ENCODE results near the gene CNDP1.

DNA sequence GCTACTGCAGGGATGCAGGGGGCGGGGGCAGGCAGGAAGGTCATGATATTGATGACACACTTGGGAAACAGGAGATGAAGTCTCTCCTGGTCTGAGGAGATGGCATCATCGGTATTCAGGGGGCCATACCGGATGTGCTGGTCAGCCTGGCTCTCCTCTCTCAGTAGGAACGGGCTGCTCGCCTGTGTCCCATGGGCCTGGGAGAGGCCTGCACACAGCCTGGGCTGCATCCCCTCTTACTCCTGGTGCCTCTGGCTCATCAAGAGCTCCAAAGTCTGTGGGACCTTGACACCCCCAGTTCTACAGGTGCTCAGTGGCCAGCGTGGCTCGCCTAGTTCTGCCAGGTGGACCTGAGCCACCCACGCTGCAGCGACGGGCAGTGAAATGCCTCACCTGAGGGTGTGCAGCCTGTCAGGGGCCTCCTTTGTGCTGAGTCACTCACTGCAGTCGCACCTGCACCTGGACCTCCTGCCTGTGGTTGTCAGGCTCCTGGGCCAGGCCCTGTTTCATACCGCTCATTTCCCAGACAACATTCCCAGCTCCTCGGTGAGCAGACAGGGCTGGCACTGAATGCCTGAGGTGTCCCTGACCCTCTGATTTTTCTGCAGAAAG lies 18.6 kb upstream of the CNDP1 start:
- TF ChIP-seq, protein P1, sequence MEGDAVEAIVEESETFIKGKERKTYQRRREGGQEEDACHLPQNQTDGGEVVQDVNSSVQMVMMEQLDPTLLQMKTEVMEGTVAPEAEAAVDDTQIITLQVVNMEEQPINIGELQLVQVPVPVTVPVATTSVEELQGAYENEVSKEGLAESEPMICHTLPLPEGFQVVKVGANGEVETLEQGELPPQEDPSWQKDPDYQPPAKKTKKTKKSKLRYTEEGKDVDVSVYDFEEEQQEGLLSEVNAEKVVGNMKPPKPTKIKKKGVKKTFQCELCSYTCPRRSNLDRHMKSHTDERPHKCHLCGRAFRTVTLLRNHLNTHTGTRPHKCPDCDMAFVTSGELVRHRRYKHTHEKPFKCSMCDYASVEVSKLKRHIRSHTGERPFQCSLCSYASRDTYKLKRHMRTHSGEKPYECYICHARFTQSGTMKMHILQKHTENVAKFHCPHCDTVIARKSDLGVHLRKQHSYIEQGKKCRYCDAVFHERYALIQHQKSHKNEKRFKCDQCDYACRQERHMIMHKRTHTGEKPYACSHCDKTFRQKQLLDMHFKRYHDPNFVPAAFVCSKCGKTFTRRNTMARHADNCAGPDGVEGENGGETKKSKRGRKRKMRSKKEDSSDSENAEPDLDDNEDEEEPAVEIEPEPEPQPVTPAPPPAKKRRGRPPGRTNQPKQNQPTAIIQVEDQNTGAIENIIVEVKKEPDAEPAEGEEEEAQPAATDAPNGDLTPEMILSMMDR (IDR thresholded peaks at IDR 0.05), result no peak
- TF ChIP-seq EZH2 (IDR thresholded peaks at IDR 0.05; ENCODE audit: borderline replicate concordance, insufficient read depth, low read depth, low read length, poor library complexity, severe bottlenecking), result no peak

Measured in B cell (primary cell).